IPS-18c (cell line): Measurements from ENCODE around the gene LYSMD2.
"Not testable (repeated sequence)": the region's sequence is repeated elsewhere in the genome, so short reads cannot be mapped to it uniquely, and the experiment has no call there.

Experiments used
- H3K4me3 ChIP-seq: 2 replicates; pipeline ENCODE4 v1.7.0; 2013; ENCODE audit warnings: low read depth, mild to moderate bottlenecking, low read length, moderate library complexity; ENCODE audit not compliant: insufficient read depth
- H3K9me3 ChIP-seq: one replicate; pipeline ENCODE4 v1.6.1; 2013; ENCODE audit warnings: mild to moderate bottlenecking, low read length, moderate library complexity; ENCODE audit not compliant: control insufficient read depth, insufficient read depth

Gene LYSMD2, protein sequence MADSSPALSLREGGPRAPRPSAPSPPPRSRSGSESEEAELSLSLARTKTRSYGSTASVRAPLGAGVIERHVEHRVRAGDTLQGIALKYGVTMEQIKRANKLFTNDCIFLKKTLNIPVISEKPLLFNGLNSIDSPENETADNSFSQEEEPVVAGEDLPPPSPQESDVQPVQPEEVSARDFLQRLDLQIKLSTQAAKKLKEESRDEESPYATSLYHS

DNA sequence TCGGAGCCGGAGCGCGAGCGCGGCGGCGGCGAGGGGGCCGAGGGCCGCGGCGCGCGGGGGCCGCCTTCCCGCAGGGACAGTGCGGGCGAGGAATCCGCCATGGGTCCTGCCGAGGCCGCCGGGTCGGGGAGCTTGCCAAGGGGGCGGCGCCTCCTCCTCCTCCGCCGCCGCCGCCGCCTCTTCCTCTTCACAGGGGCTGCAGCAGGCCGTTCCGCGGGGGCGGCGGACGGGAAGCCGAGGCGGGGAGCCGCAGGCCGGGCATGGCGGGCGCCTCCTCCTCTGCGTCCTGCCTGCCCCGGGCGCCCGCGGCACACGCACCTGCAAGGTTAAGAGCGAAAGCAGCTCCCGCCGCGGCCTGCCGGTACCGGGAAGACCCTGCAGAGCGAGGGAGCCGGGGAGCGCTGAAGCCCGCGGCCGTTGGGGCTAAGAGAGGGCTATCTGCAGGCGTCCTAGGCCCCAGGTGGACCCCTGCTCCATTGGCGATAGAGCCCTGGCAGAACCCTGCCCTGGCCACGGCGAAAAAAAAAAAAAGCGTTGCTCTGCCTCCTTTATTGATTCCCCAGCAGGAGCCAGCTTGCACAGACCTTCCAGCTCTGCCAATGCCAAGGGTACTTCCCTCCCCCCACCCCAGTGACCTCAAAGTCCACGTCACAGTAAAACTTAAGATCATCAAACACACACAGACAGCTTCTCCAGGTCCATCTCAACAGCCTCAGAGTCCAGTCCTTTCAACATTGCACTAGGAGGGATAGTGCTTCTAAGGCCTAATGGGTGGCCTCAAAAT is at the start of gene LYSMD2:
Gene LYSMD2, minus strand, starts transcription at position 134 of the 784 bp plus-strand sequence. Its CDS starts 33 bp downstream, at position 101.
- H3K9me3 ChIP-seq, result no peaks in the 10 kb centered on the region

DNA sequence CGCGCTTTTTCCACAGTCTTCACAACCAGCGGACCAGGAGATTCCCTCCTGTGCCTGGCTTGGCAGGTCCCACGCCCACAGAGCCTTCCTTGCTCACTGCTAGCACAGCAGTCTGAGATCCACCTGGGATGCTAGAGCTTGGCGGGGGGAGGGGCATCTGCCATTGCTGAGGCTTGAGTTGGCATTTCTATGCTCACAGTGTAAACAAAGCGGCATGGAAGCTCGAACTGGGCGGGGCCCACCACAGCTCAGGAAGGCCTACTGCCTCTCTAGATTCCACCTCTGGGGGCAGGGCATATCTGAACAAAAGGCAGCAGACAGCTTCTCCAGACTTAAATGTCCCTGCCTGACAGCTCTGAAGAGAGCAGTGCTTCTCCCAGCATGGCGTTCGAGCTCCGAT is 49.7 kb upstream of the LYSMD2 start:
- H3K4me3 ChIP-seq, H3K9me3 ChIP-seq: not testable (repeated sequence)

More for the DNA sequence above, at the start of gene LYSMD2:
- peak within 1 kb of the TSS; percentile 64 for H3K4me3 ChIP-seq

DNA sequence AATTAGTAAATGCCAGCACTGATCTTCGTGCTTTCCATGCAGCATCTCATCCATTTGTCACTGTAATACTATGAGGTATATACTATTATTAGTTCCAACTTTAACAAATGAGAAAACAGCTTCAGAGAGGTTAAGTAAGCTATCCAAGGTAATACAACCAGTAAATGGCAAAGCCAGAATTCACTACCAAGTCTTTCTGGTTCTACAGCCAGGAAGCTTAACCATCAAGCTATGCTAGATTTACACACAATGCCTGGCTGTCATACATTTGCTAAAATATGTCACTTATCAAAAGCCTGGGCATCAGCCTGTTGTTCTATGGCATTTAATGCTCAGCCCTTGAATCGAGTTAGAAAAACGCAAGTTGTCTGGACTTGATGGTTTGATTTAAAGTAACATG is 46.5 kb upstream of the LYSMD2 start:
- Histone ChIP-seq H3K9me3 (no peaks in the 10 kb centered on the region), H3K4me3 (no peak overlapping the region)

DNA sequence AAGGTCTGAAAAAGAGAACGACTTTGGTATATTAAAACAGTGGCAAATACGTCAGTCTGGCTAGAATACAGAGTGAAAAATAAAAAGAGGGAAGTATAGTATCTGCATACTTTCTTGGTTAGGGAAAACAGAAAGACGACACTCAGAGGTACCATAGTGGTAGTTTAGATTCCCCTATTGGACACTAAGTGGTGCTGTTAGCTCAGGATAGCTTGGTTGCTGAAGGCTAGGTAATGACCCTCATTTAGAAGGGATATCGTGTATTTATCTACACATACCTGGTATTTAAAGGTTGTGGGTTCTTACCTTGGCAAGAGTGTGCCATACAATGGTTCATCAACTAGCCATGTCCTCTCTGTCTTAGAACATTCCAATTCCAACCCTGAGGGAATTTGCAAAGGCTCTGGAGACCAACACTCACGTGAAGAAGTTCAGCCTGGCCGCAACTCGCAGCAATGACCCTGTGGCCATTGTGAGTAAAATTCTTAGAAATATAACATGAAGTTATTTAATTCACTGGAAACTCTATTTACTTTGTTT is 45.0 kb upstream of the LYSMD2 start:
- Histone ChIP-seq H3K4me3 (no peak overlapping the region), H3K9me3 (no peaks in the 10 kb centered on the region)

DNA sequence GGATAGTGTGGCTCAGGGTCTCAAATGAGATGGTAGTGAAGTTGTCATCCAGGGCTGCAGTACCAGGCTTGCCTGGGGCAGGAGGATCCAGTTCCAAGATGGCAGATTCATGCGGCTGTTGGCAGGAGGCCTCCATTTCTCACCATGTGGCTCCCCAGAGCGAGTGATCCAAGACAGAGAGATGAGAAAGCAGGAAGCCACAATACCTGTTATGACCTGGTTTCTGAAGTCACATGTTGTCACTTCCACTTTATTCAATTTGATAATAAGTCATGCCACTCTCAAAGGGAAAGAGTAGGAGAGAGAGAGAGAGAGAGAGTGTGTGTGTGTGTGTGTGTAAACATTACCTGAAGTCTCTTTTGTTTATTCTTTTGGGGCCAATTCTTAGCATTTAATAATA is 44.1 kb upstream of the LYSMD2 start:
- Histone ChIP-seq H3K9me3 (no peaks in the 10 kb centered on the region), H3K4me3 (no peak overlapping the region)

DNA sequence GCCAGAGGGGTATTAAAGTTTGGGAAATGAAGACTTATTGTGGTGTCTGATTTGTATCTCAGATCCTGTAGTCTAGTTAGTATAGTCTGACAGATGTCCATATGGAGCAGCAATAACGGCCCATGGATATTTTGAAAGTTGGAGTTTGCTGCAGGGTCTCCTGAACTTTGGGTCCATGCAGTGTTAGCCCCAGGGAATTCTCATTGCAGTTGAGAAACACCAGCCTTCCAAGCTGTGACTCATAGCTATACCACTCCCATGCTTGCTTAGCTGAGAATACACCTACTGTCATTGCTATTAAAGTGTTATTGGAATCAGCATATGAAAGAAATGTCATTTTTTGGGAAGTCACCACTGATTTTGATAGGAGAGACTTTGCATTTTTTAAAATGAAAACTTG is 43.2 kb upstream of the LYSMD2 start:
- Histone ChIP-seq H3K9me3 (no peaks in the 10 kb centered on the region), H3K4me3 (no peak overlapping the region)

DNA sequence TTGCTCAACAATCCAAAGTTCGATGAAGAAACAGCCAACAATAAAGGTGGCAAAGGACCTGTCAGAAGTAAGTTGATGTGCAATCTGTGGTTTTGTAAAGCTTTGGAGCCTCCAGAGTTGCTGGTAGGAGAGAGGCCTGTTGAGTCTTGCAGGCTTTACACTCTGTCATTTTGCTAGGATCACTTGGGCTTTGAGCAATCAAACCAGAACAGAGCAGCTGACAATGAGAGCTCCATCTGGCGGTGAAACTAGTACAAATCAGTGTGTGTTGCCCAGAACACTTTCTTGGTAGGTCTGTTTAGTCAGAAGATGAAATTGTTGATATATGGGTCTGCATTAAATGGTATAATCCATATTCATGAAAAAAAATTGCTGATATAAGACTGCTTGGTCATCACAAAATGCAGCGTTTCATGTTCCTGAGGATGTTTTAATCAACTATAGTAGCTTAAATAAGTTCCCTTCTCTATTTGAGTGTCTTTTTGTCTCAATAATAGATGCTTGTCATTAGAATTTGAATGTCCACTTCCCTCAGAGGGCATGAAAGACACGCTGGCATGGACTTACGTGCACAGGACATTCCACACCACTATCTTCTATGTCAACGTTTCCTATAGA is 39.6 kb upstream of the LYSMD2 start:
- Histone ChIP-seq H3K9me3 (no peaks in the 10 kb centered on the region), H3K4me3 (no peak overlapping the region)

DNA sequence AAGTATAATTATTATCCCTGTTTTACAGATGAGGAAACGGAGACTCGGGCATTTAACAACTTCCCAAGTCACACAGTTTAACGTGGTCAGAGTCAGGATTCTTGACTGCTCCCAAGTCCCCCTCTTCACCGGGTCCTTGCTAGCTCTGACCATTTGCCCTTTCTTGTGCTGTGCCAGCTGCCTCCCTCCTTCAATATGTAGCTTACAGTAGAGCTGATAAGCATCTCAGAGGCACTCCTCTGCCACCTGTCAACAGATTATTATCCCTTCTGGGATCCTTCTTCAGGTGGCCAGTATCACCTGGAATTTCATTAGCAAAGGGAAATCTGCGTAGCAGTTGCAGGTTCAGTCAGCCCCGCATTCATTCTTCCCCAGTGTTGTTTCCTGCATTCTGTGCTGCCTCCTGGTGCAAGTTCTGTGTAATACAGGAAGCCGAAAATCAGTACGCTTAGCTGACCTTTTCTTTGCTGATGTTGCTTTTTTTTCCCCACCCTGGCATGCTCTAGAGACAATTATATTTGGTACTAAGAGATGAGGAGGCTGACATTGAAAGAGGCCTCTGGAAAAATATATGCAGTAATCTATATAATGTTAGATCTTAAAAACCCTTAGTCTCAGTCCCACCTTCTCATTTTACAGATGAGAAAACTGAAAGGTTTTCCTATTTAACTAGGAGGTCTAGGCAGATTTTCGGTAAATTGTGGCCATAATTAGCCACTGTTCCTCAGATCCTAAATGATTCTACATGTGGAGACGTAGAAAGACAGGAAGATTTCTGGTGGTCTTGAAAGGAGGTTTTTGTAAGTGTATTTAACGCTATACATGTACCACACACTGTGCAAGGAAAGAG is 38.7 kb upstream of the LYSMD2 start:
- Histone ChIP-seq H3K4me3 (no peak overlapping the region), H3K9me3 (no peaks in the 10 kb centered on the region)

DNA sequence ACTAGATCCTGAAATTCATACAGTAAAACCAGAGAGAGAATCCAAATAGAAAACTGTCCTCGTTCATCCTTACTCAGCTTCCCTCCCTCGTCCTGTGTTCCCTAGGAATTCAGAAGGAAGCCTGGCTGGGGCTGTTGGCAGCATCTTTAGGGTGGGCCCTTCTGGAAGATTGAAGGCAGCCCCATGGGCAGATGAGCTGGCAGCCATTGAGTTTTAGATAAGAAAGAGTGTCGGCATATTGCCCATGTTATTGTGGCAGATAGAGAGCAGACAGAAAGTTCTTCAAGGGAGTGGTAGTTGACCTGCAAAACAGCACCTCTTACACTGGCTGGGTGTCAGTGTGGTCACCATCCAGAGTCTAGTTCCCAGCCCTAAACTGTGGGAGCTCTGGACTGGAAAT is 37.5 kb upstream of the LYSMD2 start:
- Histone ChIP-seq H3K4me3 (no peak overlapping the region), H3K9me3 (no peaks in the 10 kb centered on the region)

DNA sequence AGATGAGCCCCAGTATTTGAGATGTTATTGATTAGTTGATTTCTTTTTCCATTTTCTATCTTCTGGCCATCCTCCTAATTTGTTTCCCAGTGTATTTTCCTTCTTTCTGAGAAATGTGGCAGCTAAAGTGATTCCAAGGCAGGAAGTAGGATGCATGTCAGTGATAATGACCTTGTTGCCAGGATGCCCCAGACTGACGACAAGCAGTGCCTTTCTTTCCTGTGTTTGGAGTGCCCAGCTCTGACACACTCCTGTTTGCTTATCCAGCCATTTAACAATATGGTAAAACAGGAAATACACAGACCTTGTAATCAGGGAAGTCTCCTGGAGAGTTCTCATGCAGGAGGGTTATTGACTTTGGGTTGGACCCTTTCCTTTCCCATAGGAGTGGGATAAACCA is 34.3 kb upstream of the LYSMD2 start:
- Histone ChIP-seq H3K4me3 (no peak overlapping the region), H3K9me3 (no peaks in the 10 kb centered on the region)

DNA sequence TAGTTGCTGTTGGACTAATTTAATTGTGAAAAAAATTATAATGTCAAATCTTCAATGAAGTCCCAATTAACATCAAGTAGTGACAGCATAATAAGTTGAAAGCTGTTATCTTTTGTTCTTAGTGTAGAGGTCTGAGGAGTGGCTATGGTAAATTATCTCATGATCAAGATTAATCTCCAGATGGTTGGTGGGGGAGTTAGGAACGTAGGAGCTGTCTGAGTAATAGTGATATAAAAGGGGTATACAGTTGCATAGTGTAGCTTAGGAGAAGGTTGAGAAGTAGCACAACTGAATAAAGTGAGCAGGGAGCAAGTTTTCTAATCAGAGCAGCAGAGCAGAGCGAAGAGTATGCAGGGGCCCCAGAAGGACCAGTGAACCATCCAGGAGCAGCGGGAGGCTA is 33.4 kb upstream of the LYSMD2 start:
- no peak overlapping the region for H3K4me3 ChIP-seq
- no peaks in the 10 kb centered on the region for H3K9me3 ChIP-seq

DNA sequence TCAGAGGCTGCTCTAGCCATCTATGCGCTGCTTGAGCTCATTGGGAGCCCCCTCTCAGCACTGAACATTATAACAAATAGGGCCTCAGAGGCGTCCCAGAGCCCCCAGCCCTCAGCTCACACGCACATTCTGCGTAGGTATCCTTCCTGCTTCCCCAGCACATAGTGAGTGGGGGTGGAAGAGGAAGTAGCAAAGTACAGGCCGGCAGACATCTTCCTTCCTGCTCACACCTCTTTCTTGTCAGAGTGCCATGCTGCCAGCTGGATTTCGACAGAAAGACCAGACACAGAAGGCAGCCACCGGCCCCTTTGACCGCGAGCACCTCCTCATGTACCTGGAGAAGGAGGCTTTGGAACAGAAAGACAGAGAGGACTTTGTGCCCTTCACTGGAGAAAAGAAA is 30.6 kb upstream of the LYSMD2 start:
- no peak overlapping the region for H3K4me3 ChIP-seq
- no peaks in the 10 kb centered on the region for H3K9me3 ChIP-seq

DNA sequence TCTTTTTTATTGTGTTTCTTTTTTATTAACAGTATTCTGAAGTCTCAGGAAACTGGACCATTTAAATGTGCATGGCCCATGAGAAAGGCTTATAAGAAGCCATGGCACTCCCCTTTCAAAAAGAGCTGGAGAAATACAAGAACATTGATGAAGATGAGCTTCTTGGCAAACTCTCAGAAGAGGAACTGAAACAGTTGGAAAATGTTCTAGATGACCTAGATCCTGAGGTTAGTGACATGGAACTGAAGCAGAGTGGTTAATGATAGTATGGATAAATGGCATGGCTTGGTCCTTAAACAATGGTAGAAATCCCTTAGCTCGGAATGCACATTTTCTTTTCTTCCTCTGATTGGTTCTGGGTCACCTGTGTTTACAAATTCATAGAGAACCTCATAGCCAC is 28.9 kb upstream of the LYSMD2 start:
- no peak overlapping the region for H3K4me3 ChIP-seq

DNA sequence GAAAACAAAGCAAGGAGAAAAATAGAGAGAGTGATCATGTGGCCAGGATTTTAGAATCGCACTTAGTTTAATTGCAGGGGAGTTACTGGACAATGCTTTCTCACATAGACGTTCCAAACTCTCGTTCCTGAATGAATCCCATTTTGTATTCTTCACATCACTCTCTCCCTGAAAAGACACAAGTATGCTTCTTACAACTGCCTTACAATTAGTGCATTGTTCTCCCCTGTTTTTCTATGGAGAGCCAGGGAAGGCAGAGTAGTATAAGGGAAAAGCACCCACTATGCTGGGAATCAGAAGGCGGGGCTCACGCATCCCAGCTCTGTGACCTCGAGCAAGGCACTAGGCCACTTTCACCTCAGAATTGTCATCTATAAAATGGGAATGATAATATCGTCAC is 28.3 kb upstream of the LYSMD2 start:
- H3K4me3 ChIP-seq, result no peak overlapping the region
- H3K9me3 ChIP-seq, result no peaks in the 10 kb centered on the region

More for the DNA sequence above, 28.9 kb upstream of the LYSMD2 start:
- H3K9me3 ChIP-seq, result no peaks in the 10 kb centered on the region

DNA sequence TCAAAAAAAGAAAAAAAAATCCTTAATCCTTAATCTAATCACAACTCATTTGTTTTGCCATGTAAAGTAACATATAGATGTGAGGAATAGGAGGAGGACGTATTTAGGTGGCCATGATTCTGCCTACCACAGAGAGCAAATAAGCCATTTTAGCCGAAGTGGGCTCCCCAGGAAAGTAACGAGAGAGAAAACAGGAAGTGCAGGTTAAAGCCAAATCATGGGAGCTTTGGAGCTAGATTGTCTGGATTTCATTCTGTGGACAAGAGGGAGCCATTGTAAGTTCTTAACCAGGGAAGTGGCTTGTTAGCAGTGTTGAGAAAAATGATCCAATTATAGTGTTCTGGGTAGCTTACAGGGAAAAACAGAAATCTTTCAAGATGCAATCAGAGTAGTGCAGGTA is 23.4 kb upstream of the LYSMD2 start:
- Histone ChIP-seq H3K4me3 (no peak overlapping the region), H3K9me3 (peaks cover 4% of the 10 kb centered on the region)

DNA sequence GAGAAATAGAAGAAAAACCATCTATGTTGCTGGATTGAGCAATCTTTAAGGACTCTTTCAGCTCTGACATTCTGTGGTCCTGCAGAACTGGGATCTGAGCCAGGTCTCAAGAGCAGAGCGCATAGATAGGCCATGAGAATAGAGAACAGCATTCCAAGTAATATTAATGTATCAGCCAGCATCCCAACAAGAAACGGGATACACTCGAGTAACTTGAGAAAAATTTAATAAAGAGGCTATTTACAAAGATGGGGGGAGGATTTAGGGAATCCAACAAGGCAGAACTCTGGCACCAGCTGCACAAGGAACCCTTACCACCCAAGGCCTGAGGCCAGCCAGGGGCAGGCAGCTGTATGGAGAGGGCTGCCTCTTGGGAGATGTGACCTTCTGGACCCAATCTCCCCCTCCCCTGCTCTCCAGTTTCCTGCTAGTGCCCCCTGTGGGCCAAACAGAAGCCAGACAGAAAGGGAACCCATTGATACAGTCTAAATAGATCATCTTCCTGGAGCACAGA is 22.2 kb upstream of the LYSMD2 start:
- peaks cover 4% of the 10 kb centered on the region for H3K9me3 ChIP-seq
- no peak overlapping the region for H3K4me3 ChIP-seq

DNA sequence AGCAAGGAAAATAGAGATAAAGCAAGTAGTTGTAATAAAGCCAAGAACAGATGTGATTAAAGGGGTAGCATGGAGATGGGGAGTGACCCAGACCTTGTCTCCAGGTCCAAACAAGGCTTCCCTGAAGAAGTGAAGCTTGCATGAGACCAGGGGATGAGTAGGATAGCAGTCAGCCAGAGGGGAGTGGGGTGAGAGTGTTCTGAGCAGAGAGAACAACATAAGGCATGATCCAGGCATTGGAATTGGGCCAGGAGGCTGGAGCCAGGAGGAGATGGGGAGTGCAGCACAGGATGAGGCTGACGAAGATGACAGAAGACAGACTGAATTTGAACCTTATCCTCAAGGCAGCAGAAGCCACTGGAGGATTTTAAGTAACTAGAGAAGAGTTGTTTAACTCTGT is 21.2 kb upstream of the LYSMD2 start:
- H3K9me3 ChIP-seq, result peaks cover 4% of the 10 kb centered on the region

More for the DNA sequence above, 21.2 kb upstream of the LYSMD2 start:
- no peak overlapping the region for H3K4me3 ChIP-seq
